ENCODE data around the gene ALK.

Gene ALK

GRCh38 chr2:29336341-29337241, 584.8 kb downstream of the ALK start:
- TF ChIP-seq ZFX (IDR thresholded peaks at IDR 0.05; ENCODE audit: borderline replicate concordance) (no peak), CTCF (IDR thresholded peaks at IDR 0.05) (no peak)
- no peak overlapping the region for H3K27ac ChIP-seq

GRCh38 chr2:29335396-29335795, 586.0 kb downstream of the ALK start:
- H3K27ac ChIP-seq: no peak overlapping the region
- no peak for TF ChIP-seq ZFX (IDR thresholded peaks at IDR 0.05; ENCODE audit: borderline replicate concordance)
- no peak for TF ChIP-seq CTCF (IDR thresholded peaks at IDR 0.05)

GRCh38 chr2:29334706-29335105, 586.7 kb downstream of the ALK start:
- TF ChIP-seq CTCF (IDR thresholded peaks at IDR 0.05) (no peak), ZFX (IDR thresholded peaks at IDR 0.05; ENCODE audit: borderline replicate concordance) (no peak)
- no peak overlapping the region for H3K27ac ChIP-seq

GRCh38 chr2:29332540-29332939, 588.8 kb downstream of the ALK start:
- H3K27ac ChIP-seq: no peak overlapping the region
- TF ChIP-seq ZFX (IDR thresholded peaks at IDR 0.05; ENCODE audit: borderline replicate concordance) (no peak), CTCF (IDR thresholded peaks at IDR 0.05) (no peak)

GRCh38 chr2:29329899-29330298, 591.5 kb downstream of the ALK start:
- no peak overlapping the region for H3K27ac ChIP-seq
- TF ChIP-seq ZFX (IDR thresholded peaks at IDR 0.05; ENCODE audit: borderline replicate concordance): no peak
- peak; percentile 42 for TF ChIP-seq CTCF (IDR thresholded peaks at IDR 0.05)

GRCh38 chr2:29326926-29327325, 594.5 kb downstream of the ALK start:
- H3K27ac ChIP-seq: no peak overlapping the region
- TF ChIP-seq ZFX (IDR thresholded peaks at IDR 0.05; ENCODE audit: borderline replicate concordance) (no peak), CTCF (IDR thresholded peaks at IDR 0.05) (no peak)

DNA sequence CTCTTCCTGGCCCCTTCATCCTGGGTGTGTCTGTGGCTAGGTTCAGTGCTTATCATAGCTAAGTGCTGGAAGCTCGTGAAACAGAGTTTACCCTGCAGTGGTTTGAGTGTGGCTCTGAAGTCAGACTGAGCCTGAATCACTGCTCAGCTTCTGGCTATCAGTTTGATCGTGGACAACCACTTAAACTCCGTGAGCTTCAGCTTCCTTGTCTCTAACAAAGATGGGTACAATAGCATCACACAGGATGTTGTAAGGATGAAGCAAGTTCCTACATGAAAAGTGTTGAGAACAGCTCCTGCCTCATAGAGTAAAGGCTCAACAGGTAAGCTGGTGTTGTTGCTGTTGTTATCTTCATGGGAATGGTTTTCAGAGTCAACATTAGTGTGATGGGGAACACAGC, 595.8 kb downstream of the ALK start:
- no peak overlapping the region for H3K27ac ChIP-seq
- no peak for TF ChIP-seq CTCF (IDR thresholded peaks at IDR 0.05)
- TF ChIP-seq ZFX (IDR thresholded peaks at IDR 0.05; ENCODE audit: borderline replicate concordance): no peak

All from 22Rv1 (cell line).